ENCODE results near the gene RPL39L. TPM values are rescaled to one million over a fixed set of nuclear protein-coding genes. Genes with fewer than 3 reads are reported as not detected.

The RPL39L gene
- total and polyA plus RNA-seq, 2 of the 4 experiments (the other 2 are of a cell fraction) = 18.1 to 34.6 TPM

DNA sequence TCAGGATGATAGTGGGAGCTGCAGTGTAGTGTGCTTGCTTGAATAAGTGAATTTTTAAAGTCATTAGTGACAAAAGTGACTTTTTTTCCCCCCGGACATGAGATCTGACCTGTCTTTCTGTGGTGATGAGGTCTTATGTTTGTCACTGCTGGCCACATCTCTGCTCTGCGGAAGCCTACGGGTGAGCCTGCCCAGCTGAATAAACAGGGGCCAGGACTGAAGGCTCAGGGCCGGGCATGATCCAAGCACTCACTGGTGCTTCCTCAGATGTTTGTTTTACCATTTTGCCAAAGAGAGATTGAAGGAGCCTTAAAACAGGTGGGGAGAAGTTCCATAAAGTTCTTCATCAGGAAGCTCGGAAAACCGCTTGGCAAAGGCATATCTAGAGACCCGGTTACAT lies 35.0 kb downstream of the RPL39L start:
- BruUV-seq (replicated peaks) = no TSS peak
- intact Hi-C loops (cut with micrococcal nuclease) (no loop called here), in situ Hi-C loops (cut with MboI; ENCODE audit: low sequenced_read_pairs) (no loop called here), dilution Hi-C loops (cut with HindIII; ENCODE audit: low sequenced_read_pairs, unreplicated experiment) (no loop called here)
- H3K4me3 ChIP-seq (ENCODE audit: insufficient read depth, low read depth, low read length) = no peak overlapping the region
- no peaks in the 10 kb centered on the region for H3K9me3 ChIP-seq (ENCODE audit: control insufficient read depth, insufficient read depth, low read length)
- no peak for TF ChIP-seq USF2 (IDR thresholded peaks at IDR 0.05; ENCODE audit: low read depth, low read length)
- no peak for TF ChIP-seq RAD21 (IDR thresholded peaks at IDR 0.05; ENCODE audit: low read length)
- TF ChIP-seq RCOR1 (IDR thresholded peaks at IDR 0.05; ENCODE audit: insufficient replicate concordance, low read length) = no peak
- no peak for TF ChIP-seq NFE2L2 (IDR thresholded peaks at IDR 0.05; ENCODE audit: low read depth, low read length)
- H3K23ac ChIP-seq (ENCODE audit: low read depth, low read length) = no peak overlapping the region
- 0 out of 2 replicates have a peak, but pooled peaks cover 7% of the 10 kb centered on the region for H3K9me1 ChIP-seq (ENCODE audit: insufficient read depth, low read length)
- no peak overlapping the region for H2BK15ac ChIP-seq (ENCODE audit: low read depth, low read length)
- no peak overlapping the region for H2BK120ac ChIP-seq (ENCODE audit: low read depth, low read length)
- no peak overlapping the region for H2AK5ac ChIP-seq (ENCODE audit: low read depth, low read length)
- DNase-seq (no peak), ATAC-seq (ENCODE audit: low read depth) (no peak)
- no peak overlapping the region for H4K91ac ChIP-seq (ENCODE audit: insufficient read depth, low read depth, low read length)
- no peak overlapping the region for H2AK9ac ChIP-seq (replicated peaks; ENCODE audit: low read depth, low read length, poor library complexity)
- H3K14ac ChIP-seq (replicated peaks; ENCODE audit: low read depth, low read length) = no peak overlapping the region
- no peak overlapping the region for H3K9ac ChIP-seq (ENCODE audit: low read depth, low read length)
- no peak overlapping the region for H3K4ac ChIP-seq (ENCODE audit: low read depth, low read length)
- H3K4me2 ChIP-seq (ENCODE audit: low read depth, low read length) = no peak overlapping the region
- 86% methylated on average over 4 of the region's 7 CpGs; no CpG with 5 or more reads in 1 of the 2 experiments for WGBS, 2 experiments (ENCODE audit: extremely low coverage in 2 of 2, insufficient read length in 1 of 2)
- H2BK20ac ChIP-seq (ENCODE audit: low read depth, low read length) = no peak overlapping the region
- ChIA-PET CTCF (no interaction called here), POLR2A (ENCODE audit: unreplicated experiment) (no interaction called here)
- no peak overlapping the region for H3K27ac ChIP-seq (ENCODE audit: insufficient read depth, low read length)
- no peaks in the 10 kb centered on the region for H3K27me3 ChIP-seq (ENCODE audit: control insufficient read depth, insufficient read depth, low read length)
- H2AFZ ChIP-seq (replicated peaks; ENCODE audit: low read length, poor library complexity) = no peak overlapping the region
- no peaks in the 10 kb centered on the region for H3K79me1 ChIP-seq (ENCODE audit: low read depth in 1 of 2, low read length in 2 of 2)
- H4K5ac ChIP-seq (ENCODE audit: low read depth, low read length) = no peak overlapping the region
- H4K8ac ChIP-seq (ENCODE audit: low read depth in 2 of 2, low read length in 2 of 2) = no peak overlapping the region
- no peaks in the 10 kb centered on the region for H4K20me1 ChIP-seq (ENCODE audit: insufficient read depth, low read length)
- H3K56ac ChIP-seq (ENCODE audit: extremely low read depth, insufficient read depth, low read length) = no peak overlapping the region
- no peak overlapping the region for H3K18ac ChIP-seq (ENCODE audit: low read depth, low read length)
- H3K4me1 ChIP-seq (ENCODE audit: control insufficient read depth, insufficient read depth, low read length) = peaks cover 5% of the 10 kb centered on the region
- H2BK5ac ChIP-seq (ENCODE audit: low read depth, low read length, poor library complexity, severe bottlenecking) = no peak overlapping the region
- no peaks in the 10 kb centered on the region for H3K36me3 ChIP-seq (ENCODE audit: control insufficient read depth, insufficient read depth, low read length)

Measured in IMR-90 (cell line).